ENCODE results near the gene SMIM27.

SMIM27 gene, protein sequence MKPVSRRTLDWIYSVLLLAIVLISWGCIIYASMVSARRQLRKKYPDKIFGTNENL

DNA sequence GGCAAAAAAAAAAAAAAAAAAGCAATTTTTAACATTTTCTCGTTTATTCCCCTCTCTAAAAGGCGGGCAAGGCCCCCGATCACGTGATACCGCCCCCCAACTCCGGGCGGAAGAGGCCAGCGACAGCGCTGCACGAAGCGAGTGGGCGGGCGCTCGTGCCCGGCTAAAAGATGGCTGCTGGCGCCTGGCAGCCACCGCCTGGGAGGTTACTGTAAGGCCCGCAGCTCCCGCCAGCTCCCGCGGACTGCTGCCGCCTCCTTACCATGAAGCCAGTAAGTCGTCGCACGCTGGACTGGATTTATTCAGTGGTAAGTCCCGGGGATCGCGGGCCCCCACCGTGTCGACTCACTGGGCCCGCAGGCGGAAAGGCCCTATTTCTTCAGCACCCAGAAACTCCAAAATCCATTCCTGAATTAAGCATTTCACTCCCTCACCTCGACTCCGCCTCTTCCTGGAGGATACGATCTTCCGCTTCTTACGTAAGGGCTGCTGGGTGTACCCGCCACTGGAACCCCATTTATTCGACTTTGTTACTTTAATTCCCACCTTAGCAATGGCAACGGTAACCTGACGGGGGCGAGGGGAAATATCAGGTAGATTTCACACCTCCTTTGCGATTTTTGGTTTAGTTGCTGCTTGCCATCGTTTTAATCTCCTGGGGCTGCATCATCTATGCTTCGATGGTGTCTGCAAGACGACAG is at the start of gene SMIM27, which contains the start of gene TOPORS:
TSS of gene SMIM27 (plus strand) at position 156 of the 701 bp plus-strand sequence. CDS start at position 264, 108 bp downstream.
TSS of gene TOPORS (minus strand) at position 415 of the 701 bp plus-strand sequence. CDS start at position 265, 150 bp downstream.
- DNase-seq (ENCODE audit: low read depth) = peak; percentile 99
- TF ChIP-seq, protein P1, sequence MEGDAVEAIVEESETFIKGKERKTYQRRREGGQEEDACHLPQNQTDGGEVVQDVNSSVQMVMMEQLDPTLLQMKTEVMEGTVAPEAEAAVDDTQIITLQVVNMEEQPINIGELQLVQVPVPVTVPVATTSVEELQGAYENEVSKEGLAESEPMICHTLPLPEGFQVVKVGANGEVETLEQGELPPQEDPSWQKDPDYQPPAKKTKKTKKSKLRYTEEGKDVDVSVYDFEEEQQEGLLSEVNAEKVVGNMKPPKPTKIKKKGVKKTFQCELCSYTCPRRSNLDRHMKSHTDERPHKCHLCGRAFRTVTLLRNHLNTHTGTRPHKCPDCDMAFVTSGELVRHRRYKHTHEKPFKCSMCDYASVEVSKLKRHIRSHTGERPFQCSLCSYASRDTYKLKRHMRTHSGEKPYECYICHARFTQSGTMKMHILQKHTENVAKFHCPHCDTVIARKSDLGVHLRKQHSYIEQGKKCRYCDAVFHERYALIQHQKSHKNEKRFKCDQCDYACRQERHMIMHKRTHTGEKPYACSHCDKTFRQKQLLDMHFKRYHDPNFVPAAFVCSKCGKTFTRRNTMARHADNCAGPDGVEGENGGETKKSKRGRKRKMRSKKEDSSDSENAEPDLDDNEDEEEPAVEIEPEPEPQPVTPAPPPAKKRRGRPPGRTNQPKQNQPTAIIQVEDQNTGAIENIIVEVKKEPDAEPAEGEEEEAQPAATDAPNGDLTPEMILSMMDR (IDR thresholded peaks at IDR 0.05; ENCODE audit: low read depth, low read length) = no peak
- TF ChIP-seq MYC (IDR thresholded peaks at IDR 0.05; ENCODE audit: low read depth, low read length) = peak; percentile 89
- TF ChIP-seq, protein P2, sequence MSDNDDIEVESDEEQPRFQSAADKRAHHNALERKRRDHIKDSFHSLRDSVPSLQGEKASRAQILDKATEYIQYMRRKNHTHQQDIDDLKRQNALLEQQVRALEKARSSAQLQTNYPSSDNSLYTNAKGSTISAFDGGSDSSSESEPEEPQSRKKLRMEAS (IDR thresholded peaks at IDR 0.05; ENCODE audit: low read depth, low read length) = peak; percentile 90
- TF ChIP-seq POLR2A (IDR thresholded peaks at IDR 0.05; ENCODE audit: extremely low read depth, insufficient read length) = peak; percentile 90
- H3K4me3 ChIP-seq (ENCODE audit: low read depth, low read length) = peak within 1 kb of the TSS; percentile 91

DNA sequence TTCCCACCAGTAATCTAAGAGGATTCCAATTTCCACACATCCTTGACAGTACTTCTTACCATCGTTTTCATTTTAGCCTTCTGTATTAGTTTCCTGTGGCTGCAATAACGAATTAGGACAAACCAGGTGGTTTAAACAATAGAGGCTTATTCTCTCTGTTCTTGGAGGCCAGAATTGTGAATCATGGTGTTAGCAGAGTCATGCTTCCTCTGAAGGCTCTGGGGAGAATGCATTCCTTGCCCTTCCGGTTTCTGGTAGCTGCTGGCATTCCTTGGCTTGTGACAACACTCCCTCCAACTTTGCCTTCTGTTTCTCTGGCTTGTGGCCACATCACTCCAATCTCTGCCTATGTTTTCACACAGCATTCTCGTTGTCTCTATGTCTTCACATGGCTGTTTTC is 49.7 kb upstream of the SMIM27 start:
- TF ChIP-seq, protein P1 (IDR thresholded peaks at IDR 0.05; ENCODE audit: low read depth, low read length) = no peak
- TF ChIP-seq MYC (IDR thresholded peaks at IDR 0.05; ENCODE audit: low read depth, low read length) = no peak
- no peak for TF ChIP-seq POLR2A (IDR thresholded peaks at IDR 0.05; ENCODE audit: extremely low read depth, insufficient read length)
- TF ChIP-seq, protein P2 (IDR thresholded peaks at IDR 0.05; ENCODE audit: low read depth, low read length) = no peak
- no peak for DNase-seq (ENCODE audit: low read depth)
- H3K4me3 ChIP-seq (ENCODE audit: low read depth, low read length) = no peak overlapping the region

DNA sequence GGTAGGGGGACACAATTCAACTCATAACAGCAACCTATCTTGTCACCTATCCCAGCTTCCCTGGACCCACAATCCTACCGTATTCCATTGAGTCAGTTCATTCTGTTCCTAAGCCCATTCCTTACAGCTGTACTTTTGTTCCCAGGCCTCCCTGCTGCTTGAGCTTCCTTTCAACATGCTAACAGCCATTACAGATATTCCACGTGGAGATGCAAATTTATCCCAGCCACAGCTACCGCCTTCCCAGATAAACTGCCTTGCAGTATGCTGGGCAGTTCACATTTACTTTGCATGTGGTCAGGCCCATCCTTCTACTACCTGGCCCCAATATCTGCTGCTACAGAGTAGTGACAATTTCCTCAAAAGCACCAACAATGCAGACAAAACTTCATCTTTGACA is 49.1 kb upstream of the SMIM27 start:
- no peak for DNase-seq (ENCODE audit: low read depth)
- H3K4me3 ChIP-seq (ENCODE audit: low read depth, low read length) = no peak overlapping the region
- TF ChIP-seq, protein P2 (IDR thresholded peaks at IDR 0.05; ENCODE audit: low read depth, low read length) = no peak
- TF ChIP-seq POLR2A (IDR thresholded peaks at IDR 0.05; ENCODE audit: extremely low read depth, insufficient read length) (no peak), MYC (IDR thresholded peaks at IDR 0.05; ENCODE audit: low read depth, low read length) (no peak)
- TF ChIP-seq, protein P1 (IDR thresholded peaks at IDR 0.05; ENCODE audit: low read depth, low read length) = no peak

DNA sequence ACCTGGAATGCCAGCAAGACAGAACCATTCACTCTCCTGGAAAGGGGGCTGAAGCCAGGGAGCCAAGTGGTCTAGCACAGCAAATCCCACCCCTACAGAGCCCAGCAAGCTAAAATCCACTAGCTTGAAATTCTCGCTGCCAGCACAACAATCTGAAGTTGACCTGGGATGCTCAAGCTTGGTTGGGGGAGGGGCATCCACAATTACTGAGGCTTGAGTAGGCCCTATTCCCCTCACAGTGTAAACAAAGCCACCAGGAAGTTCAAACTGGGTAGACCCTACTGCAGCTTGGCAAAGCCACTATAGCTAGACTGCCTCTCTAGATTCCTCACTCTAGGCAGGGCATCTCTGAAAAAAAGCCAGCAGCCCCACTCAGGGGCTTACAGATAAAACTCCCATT is 43.4 kb upstream of the SMIM27 start:
- no peak overlapping the region for H3K4me3 ChIP-seq (ENCODE audit: low read depth, low read length)
- DNase-seq (ENCODE audit: low read depth) = no peak
- TF ChIP-seq, protein P1 (IDR thresholded peaks at IDR 0.05; ENCODE audit: low read depth, low read length) = no peak
- TF ChIP-seq POLR2A (IDR thresholded peaks at IDR 0.05; ENCODE audit: extremely low read depth, insufficient read length) = no peak
- TF ChIP-seq, protein P2 (IDR thresholded peaks at IDR 0.05; ENCODE audit: low read depth, low read length) = no peak
- TF ChIP-seq MYC (IDR thresholded peaks at IDR 0.05; ENCODE audit: low read depth, low read length) = no peak

DNA sequence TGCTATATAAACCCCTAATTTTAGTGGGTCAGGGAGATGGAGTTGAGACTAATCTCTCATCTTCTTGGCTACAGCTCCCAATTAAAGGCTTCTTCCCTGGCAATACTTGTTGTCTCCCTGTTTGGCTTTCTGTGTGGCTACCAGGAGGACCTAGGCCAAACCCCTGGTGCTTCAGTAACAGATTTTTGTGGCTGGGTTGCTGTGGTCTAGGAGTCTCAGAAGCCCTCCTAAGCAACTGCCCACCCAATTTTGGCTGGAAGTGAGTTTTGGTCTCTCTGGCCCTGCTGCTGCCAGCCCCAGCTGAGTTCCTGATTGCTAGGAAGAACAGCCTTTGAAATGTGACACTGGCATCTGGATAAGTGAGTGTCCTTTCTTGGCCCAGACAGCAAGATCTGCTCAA is 35.9 kb upstream of the SMIM27 start:
- H3K4me3 ChIP-seq (ENCODE audit: low read depth, low read length) = no peak overlapping the region
- no peak for DNase-seq (ENCODE audit: low read depth)
- no peak for TF ChIP-seq POLR2A (IDR thresholded peaks at IDR 0.05; ENCODE audit: extremely low read depth, insufficient read length)
- TF ChIP-seq MYC (IDR thresholded peaks at IDR 0.05; ENCODE audit: low read depth, low read length) = no peak
- TF ChIP-seq, protein P1 (IDR thresholded peaks at IDR 0.05; ENCODE audit: low read depth, low read length) = no peak
- TF ChIP-seq, protein P2 (IDR thresholded peaks at IDR 0.05; ENCODE audit: low read depth, low read length) = no peak

Data from NB4 (cell line).